IPS DF 4.7 (cell line): ENCODE measurements around the gene TRIO.

Experiments
- DNase-seq: peaks from one replicate; pipeline ENCODE4 v3.0.0-alpha.2; 2013; ENCODE audit warnings: low spot score; ENCODE audit errors: extremely low read depth

The TRIO gene

DNA sequence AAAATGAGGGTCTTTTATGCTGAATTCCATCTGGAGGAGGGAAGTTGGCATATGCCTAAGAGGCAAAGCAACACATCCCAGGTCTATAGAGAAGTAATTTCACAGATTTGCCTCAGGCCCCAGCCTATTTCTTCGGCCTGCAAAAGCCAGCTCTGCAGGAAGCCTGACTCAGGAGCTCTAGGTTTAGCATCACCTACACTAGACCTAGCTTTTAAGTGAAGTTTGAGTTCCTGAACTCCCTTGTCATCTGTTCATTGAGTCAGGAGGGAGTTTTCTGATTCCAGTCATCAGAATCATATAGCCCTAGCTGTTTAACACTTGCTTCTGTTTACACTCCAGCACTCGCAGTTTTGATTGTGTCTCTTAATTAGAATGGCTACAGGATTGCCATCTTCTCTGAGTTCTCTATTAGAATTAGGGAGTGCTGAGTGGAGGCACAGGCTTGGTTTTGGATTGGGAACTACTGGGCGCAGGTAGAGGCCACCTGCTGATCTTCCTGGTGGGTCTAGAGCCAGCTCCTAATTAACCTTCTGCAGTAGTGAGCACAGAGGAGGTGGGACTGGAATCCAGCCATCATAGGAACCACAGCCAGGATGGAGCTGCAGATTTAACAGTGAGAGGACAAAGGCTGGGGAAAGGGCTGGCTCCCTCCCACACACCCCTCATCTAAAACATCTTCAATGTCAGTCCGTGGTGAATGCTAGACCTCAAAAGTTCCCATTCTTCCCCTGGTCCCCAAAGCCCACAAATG lies 179.5 kb downstream of the TRIO start:
- no peak for DNase-seq

DNA sequence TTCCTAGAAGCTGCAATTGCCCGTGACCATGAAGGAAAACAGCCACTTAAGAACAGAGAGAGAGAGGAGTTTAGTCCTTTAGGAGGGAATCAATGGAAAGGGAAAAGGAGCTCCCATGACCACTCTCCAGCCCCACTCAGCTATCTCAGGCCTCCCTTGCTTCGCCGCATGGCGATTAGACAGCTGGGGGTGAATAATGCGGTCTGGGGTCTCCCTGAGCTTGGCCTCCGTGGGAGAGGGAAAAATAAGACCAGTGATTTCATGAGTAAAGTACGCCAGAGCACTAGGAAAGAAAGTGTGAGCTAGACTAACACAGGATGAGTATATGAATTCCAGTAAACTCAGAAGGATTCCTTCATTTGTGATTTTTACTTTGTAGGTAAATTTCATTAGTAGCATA lies 180.3 kb downstream of the TRIO start:
- DNase-seq = no peak

DNA sequence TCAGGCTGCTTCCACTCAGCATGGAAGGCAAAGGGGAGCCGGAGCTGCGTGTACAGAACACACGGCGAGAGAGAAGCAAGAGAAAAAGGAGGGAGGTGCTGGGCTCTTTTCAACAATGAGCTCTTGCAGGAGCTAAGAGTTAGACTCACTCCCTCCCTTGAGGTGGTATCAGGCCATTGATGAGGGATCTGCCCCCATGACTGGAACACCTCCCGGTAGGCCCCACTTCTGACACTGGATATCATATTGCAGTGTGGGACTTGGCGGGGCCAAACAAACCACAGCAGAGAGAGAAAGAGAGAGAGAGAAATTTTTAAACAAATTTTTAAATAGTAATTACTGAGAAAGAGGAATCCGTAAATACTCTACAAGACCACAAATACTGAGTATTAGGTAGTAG lies 182.2 kb downstream of the TRIO start:
- no peak for DNase-seq

DNA sequence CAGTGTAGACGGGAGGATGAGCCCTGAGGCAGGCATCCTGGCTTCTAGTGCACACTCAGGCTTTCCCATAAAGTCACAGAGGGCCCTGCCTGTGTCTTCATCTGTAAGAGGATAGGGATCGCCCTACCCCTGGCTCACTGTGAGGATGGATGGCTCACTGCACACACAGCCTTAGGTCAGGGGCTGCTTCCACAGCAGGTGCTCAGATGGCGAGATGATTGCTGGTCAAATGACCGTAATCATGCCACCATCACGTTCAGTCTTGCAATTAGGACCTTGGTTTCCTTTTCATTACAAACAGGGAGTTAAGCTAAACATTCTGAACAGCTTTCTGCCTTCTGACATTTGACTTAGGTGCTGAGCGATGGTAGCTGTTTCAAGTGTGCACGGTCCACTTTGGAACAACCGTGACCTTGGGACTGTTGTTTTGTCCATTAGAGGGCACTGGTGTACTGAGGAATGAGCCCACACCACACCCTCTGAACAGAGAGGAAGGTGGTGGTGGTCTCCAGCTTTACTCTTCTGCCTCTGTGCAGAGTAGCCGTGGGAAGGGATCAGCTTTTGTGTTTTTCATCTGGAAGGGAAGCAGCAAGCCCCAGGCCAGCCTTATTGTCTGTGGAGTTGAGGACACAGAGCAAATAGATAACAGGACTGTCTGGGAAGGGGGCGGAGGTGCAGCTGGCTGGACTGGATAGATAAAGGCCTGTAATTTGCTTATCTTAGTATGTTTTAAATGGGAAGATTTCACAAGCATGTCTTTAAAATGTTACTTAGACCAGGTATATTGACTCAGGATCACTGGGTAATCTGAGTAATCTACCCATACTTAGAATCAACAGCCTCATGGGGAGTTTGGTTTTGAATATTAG lies 183.1 kb downstream of the TRIO start:
- no peak for DNase-seq

DNA sequence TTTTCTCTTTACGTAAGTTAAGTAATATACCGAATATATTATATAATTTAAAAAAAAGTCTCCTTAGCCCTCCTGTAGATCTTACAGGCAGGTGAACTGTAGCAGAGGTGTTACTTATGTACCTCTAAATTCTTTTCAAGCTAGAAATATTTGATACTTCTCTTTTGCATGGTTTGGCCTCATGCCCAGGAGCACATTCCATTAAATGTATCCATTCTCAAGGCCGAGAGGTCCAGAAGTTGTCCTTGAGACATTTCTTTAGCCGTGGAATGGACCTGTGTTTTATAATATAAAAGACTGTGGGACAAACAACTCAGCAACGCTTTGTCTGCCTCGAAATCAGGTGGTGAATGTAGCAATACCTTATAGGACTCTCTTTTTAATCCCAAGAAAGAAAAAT lies 184.5 kb downstream of the TRIO start:
- DNase-seq = no peak

DNA sequence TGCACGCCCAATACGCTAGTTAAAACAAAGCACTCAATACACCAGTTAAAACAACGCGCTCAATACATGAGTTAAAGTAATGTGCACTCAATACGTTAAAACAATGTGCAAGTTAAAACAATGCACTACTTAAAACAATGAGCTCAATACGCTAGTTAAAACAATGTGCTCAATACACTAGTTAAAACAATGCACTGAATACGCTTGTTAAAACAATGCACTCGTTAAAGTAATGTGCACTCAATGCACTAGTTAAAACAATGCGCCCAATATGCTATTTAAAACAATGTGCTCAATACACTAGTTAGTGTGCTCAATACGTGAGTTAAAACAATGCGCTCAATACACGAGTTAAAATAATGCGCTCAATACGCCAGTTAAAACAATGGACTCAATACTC lies 185.0 kb downstream of the TRIO start:
- no peak for DNase-seq

DNA sequence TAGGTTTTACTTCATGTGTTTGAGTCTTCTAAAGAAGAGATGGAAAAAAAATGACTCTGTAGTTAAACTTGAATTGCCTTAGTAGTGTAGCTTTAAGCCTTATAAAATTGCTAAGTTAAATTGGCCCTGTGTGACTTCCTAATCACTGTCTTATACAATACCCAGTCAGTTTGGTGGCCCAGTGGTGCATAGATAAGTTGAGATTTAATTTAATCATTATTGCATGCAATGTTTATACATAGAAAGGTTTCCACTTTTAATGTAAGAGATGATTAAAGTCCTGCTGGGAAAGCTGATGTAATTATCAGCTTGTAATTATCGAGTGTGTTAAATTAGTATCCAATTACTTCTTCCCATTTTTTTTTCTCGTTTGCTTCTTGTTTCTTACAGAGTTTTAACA lies 187.1 kb downstream of the TRIO start:
- no peak for DNase-seq

DNA sequence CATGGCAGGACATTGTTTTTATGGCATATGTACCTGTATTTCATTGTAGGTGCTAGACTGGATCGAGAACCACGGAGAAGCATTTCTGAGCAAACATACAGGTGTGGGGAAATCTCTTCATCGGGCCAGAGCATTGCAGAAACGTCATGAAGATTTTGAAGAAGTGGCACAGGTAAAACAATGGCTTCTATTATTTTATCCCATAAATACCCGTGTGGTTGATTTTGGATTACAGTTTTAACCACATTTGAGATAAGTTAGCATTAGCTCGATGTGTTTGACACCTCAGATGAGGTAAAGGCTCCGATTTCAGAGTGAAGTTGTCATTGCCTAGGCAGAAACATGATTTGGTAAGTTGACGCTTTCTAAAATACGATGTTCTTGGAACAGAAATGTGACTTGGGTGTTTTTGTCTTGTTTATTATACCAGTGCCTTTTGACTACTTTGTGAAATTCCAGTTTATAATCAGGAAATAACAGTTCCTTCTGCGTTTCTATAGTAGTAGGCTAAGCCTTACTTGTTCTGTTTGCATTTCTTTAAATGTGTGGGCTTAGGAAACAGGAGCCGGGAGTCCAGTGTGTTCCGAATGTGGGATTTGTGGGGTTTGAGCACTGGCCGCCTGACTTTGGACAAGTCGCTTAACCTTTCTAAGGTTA lies 187.7 kb downstream of the TRIO start:
- no peak for DNase-seq

DNA sequence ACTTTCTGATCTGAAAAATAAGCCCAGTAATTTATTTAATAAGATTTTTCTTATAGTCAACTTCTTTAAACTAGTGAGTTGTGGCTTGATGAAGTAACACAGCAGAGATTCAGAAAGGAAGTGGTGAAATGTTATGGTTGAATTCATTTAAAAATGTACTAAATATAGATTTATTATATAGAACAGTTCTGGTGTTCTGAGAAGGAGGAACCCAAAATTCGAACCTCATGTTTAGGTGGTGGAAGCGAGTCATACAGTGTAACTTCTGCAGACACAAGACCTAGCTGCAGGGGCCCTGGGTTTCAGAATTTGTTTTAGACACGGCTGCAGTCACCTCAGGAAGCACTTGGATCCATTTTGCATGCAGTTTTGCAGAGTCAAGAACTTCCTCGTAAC lies 188.2 kb downstream of the TRIO start:
- DNase-seq = no peak

DNA sequence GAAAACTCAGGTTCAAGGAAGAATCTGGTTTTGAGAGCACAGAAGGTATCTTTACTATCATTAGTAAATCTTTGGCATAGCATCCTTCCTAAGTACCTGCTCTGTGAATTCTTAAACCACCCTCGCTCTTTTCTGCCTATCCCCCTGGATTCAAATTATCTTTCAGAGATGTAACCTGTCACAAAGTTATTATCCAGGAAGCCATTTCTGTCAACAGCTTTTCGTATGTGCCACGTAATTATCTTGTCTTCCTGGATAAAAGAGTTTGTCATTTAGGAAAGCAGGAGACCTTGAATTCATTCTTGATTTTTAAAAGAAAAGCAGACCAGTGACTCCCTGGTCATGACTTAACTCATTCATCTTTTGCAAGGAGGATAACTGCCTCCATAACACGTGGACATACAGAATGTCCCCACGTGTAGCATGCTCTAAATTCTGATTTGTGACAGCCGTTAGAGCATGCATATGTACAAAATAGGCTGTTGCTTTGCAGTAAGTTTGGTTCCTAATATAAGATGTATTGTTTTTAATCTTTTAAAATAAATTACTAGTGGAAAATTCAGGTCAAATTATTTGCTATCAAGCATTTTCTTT lies 189.0 kb downstream of the TRIO start:
- DNase-seq = no peak

DNA sequence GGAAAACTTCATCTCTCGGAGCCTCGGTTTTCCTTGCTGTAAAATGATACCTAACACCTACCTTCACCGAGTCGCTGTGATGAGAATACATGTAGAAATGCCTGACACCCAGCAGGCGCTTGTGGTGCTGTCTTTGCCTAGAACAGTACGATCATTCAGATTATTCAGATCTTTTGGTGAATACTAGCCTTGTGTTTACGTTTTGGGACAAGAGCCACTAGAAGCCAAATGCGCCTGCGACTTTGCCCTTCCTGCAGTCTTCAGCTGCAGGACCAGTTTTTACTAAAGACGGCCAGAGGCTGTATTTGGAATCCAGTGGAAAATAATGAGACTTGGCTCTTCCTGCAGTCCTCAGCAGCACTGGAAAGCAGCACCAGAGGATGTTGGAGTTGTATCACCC lies 189.6 kb downstream of the TRIO start:
- DNase-seq = no peak

DNA sequence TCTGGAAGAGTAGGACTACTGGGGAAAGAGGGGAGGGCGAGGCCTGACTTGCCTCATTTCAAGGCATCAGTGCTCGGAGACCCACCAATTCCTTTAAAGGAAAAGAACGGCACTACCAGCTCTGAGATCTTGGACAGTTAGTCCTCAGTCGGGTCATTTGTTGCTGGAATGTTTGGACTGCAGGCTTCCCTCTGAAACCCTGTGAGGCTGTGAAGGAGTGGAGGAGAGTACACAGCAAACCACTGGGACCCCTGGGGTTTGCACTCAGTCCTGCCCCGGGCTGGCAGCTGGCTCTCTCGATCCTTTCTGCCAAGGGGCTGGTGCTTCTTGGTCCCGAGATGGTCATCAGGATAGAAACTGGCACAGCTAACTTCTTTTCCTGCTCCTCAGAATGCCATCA lies 194.5 kb downstream of the TRIO start:
- DNase-seq = no peak

DNA sequence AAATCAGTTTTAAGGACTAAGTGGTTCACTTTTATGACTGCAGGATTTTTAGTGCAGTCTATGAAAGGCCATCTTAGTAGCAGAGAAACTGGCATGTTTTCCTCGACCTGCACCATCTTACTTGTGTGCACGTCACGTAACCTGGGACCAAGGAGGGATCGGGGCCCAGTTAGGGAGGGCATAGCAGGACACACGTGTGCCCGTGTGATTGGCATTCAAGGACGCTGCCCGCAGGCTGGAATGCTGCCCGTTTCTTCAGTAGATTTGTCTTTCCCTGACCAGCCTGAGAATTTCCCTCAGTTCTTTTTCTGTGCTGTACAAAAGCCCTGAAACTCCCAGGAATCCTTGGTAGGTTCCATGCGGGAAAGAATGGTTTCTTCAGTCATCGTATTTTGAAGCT lies 196.3 kb downstream of the TRIO start:
- DNase-seq = no peak

DNA sequence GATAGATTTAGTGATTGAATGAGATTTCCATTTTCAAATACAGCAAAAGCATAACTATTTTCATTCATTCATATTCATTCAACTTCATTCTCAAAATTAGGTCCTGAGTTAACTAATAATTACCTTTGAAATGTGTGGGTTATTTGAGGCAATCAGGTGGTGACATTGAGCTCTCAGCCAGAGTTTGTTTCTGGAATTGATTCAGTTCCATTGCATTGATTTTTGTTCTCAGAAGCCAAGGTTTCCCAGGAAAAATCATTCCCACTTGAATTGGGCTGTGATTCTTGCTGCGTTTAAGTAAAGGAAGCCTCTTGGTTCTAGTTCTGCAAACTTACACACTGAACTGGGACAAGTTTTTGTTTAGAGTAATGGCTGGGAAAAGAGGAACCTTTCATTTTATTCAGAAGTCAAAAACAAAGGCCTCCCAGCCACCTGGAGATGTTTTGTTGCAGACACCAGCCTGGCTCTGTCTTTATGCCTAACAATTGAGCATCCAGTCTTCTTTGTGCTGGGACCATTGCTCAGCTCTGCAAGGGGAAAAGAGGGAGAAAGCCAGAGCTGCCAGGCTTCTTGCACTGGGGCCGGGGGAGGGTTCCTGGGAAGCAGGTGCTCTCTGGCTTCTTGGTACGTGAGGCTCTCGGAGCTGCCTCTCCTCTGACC lies 198.6 kb downstream of the TRIO start:
- no peak for DNase-seq

DNA sequence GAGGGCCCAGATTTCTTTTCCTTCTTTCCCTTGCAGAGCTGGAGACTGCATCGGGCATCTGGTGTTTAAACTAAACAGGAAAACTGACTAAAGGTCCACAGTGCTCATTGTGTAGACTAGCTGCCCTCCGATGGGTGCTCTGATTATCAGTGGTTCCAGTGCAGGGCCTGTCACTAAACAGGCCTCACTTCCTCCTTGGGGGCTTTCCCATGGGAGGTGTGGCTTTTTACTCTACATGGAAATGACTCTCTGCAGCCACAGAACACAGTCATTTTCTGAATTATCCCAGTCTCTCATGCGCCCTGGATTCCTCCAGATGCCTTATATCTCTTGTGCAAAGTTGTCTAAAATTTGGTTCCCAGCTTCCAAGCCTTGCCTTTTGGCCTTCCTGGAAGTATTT lies 199.2 kb downstream of the TRIO start:
- no peak for DNase-seq

DNA sequence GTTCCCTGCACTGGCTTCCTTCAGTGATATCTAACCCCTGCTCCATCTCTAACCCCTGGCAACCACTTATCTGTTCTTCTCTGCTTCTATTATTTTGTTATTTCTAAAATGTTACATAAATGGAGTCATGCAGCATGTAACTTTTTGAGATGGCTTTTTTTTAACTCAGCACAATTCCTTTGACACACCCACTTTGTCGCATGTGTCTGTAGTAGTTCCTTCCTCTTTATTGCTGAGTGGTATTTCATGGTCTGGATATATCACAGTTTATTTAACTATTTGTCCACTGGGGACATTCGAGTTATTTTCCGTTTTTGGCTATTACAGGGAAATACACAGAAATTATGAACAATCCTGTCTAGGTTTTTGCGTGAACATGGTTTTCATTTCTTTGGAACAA lies 200.2 kb downstream of the TRIO start:
- no peak for DNase-seq

DNA sequence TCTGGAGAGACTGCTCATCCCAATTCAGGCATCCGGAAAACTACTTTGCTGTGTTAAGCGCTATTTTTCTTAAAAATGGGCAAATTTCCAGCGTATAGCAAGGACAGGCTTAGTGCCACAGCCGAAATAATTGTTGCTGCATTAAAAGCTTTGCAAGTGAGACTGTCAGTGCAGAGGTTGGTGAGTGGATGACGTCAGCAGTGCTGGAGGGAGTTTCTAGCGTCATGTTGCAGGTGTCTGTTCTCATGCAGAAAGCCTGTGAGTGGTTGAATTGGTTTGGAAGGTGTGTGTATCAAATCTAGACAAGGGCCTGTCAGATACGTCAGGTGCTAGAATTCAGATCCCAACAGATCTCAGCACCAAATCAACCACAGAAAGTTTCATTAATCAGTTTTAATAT lies 204.4 kb downstream of the TRIO start:
- DNase-seq = no peak

DNA sequence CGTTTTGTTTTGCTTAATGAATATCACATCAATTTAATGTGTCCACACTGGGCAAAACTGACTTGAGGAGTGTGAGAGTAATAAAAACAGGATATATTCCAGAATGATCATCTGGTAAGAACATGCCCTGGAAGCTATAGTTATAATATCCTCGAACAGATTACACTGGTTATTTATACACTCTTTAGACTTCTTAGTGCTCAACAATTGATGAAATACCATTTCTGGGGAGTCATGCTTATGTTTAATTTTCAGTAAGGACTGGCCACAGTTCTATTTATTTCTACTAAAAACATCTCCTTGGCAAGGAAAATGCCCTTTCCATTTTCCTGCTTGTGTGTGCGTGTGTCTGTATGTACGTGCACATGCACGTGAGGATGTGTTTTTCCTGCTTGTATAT lies 205.0 kb downstream of the TRIO start:
- DNase-seq = no peak

DNA sequence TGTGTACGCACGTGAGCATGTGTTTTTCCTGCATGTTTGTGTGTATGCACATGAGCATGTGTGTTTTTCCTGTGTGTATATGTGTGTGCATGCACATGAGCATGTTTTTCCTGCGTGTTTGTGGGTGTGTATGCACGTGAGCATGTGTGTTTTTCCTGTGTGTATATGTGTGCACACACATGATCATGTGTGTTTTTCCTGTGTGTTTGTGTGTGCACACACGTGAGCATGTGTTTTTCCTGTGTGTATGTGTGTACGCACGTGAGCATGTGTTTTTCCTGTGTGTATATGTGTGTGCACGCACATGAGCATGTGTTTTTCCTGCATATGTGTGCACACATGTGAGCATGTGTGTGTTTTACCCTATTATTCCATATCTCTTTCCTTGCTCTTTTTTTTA lies 205.9 kb downstream of the TRIO start:
- DNase-seq = no peak

DNA sequence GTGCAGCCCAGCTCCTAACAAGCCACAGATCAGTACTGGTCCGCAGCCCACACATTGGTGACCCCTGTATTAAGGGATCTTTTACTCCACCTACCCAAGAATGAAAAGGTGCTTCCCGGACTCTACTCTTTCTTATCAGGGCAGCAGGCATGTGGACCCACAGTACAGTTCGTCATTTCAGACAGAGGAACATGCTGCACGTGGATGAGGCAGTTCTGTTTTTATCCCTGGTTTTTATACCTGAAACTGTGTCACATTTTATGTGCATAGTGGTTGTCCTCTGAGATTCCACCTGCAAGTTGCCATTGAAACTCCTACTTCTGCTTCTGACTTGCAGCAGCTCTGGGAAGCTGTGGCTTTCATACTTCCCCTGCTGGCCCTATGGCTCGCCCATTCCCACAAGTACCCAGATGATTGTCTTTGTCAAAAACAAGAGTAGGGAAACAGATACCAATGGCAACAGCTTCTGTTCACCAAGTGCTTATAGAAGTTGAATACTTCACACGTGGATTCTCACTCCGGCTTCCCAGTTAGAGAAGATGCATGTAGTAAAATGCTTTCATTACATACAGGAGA lies 208.0 kb downstream of the TRIO start:
- no peak for DNase-seq
